ENCODE measurements around the gene PSAPL1.

DNA sequence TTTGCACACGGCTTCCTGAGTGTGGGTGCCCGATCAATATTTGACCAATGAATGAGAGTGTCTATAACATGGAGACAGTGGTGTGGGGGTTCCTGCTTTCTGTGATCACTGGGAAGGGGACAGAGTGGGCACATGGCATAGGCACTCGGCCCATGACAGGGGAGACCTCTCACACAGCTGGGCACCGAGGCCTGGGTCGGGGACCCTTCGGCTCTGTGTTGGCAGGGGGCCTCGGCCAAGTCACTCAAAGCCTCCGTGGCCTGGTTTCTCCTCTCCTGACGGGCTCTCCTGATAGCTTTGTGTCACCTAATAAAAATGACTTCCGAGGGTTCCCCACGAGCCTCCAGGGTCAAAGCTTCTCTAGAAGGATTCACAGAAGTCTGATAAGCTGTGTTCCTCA is 43.9 kb upstream of the PSAPL1 start:
- TF ChIP-seq, protein P1, sequence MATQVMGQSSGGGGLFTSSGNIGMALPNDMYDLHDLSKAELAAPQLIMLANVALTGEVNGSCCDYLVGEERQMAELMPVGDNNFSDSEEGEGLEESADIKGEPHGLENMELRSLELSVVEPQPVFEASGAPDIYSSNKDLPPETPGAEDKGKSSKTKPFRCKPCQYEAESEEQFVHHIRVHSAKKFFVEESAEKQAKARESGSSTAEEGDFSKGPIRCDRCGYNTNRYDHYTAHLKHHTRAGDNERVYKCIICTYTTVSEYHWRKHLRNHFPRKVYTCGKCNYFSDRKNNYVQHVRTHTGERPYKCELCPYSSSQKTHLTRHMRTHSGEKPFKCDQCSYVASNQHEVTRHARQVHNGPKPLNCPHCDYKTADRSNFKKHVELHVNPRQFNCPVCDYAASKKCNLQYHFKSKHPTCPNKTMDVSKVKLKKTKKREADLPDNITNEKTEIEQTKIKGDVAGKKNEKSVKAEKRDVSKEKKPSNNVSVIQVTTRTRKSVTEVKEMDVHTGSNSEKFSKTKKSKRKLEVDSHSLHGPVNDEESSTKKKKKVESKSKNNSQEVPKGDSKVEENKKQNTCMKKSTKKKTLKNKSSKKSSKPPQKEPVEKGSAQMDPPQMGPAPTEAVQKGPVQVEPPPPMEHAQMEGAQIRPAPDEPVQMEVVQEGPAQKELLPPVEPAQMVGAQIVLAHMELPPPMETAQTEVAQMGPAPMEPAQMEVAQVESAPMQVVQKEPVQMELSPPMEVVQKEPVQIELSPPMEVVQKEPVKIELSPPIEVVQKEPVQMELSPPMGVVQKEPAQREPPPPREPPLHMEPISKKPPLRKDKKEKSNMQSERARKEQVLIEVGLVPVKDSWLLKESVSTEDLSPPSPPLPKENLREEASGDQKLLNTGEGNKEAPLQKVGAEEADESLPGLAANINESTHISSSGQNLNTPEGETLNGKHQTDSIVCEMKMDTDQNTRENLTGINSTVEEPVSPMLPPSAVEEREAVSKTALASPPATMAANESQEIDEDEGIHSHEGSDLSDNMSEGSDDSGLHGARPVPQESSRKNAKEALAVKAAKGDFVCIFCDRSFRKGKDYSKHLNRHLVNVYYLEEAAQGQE (IDR thresholded peaks at IDR 0.05; ENCODE audit: borderline replicate concordance) = no peak
- TF ChIP-seq EZH2 (IDR thresholded peaks at IDR 0.05; ENCODE audit: borderline replicate concordance, insufficient read depth, low read length, poor library complexity, severe bottlenecking) = no peak
- TF ChIP-seq, protein P2, sequence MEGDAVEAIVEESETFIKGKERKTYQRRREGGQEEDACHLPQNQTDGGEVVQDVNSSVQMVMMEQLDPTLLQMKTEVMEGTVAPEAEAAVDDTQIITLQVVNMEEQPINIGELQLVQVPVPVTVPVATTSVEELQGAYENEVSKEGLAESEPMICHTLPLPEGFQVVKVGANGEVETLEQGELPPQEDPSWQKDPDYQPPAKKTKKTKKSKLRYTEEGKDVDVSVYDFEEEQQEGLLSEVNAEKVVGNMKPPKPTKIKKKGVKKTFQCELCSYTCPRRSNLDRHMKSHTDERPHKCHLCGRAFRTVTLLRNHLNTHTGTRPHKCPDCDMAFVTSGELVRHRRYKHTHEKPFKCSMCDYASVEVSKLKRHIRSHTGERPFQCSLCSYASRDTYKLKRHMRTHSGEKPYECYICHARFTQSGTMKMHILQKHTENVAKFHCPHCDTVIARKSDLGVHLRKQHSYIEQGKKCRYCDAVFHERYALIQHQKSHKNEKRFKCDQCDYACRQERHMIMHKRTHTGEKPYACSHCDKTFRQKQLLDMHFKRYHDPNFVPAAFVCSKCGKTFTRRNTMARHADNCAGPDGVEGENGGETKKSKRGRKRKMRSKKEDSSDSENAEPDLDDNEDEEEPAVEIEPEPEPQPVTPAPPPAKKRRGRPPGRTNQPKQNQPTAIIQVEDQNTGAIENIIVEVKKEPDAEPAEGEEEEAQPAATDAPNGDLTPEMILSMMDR (IDR thresholded peaks at IDR 0.05; ENCODE audit: poor library complexity, severe bottlenecking) = no peak
- TF ChIP-seq EP300 (conservative IDR thresholded peaks at IDR 0.05; ENCODE audit: poor library complexity, severe bottlenecking) = no peak
- TF ChIP-seq POLR2AphosphoS5 (IDR thresholded peaks at IDR 0.05) = no peak
- TF ChIP-seq MXI1 (conservative IDR thresholded peaks at IDR 0.05; ENCODE audit: poor library complexity, severe bottlenecking) = no peak
